ENCODE data around the gene ERVMER34-1.

- TF ChIP-seq, protein P1, sequence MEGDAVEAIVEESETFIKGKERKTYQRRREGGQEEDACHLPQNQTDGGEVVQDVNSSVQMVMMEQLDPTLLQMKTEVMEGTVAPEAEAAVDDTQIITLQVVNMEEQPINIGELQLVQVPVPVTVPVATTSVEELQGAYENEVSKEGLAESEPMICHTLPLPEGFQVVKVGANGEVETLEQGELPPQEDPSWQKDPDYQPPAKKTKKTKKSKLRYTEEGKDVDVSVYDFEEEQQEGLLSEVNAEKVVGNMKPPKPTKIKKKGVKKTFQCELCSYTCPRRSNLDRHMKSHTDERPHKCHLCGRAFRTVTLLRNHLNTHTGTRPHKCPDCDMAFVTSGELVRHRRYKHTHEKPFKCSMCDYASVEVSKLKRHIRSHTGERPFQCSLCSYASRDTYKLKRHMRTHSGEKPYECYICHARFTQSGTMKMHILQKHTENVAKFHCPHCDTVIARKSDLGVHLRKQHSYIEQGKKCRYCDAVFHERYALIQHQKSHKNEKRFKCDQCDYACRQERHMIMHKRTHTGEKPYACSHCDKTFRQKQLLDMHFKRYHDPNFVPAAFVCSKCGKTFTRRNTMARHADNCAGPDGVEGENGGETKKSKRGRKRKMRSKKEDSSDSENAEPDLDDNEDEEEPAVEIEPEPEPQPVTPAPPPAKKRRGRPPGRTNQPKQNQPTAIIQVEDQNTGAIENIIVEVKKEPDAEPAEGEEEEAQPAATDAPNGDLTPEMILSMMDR (IDR thresholded peaks at IDR 0.05; ENCODE audit: extremely low read depth in 1 of 2, insufficient read depth in 1 of 2, low read depth in 1 of 2, low read length in 2 of 2), result no peak
- TF ChIP-seq POLR2A (IDR thresholded peaks at IDR 0.05; ENCODE audit: low read depth, low read length) (no peak), GATA2 (IDR thresholded peaks at IDR 0.05; ENCODE audit: insufficient read depth, insufficient read length, low read depth, low read length) (no peak), EZH2 (IDR thresholded peaks at IDR 0.05; ENCODE audit: borderline replicate concordance, low read depth, low read length, severe bottlenecking) (no peak), POLR2AphosphoS5 (IDR thresholded peaks at IDR 0.05; ENCODE audit: insufficient read depth, low read depth, low read length) (no peak), MYC (IDR thresholded peaks at IDR 0.05; ENCODE audit: low read depth, low read length) (no peak), MAX (IDR thresholded peaks at IDR 0.05; ENCODE audit: insufficient read depth, insufficient read length) (no peak)
Observed at GRCh38 chr4:52709155-52709554, 42.1 kb downstream of the ERVMER34-1 start.

Data from endothelial cell of umbilical vein (primary cell).